GM15510 (cell line): ENCODE results near the gene DEXI.

Source experiments
- POLR2A ChIP-seq: IDR thresholded peaks from 3 replicates; pipeline ENCODE4 v1.6.1; 2011; ENCODE audit warnings: borderline replicate concordance; ENCODE audit not compliant: insufficient read length; ENCODE audit errors: extremely low read depth

The DEXI gene

GRCh38 chr16:10937068-10937859, 5.0 kb downstream of the DEXI start:
- TF ChIP-seq POLR2A, result no peak

- no peak for TF ChIP-seq POLR2A
Observed at GRCh38 chr16:10936272-10936984, 5.8 kb downstream of the DEXI start.

DNA sequence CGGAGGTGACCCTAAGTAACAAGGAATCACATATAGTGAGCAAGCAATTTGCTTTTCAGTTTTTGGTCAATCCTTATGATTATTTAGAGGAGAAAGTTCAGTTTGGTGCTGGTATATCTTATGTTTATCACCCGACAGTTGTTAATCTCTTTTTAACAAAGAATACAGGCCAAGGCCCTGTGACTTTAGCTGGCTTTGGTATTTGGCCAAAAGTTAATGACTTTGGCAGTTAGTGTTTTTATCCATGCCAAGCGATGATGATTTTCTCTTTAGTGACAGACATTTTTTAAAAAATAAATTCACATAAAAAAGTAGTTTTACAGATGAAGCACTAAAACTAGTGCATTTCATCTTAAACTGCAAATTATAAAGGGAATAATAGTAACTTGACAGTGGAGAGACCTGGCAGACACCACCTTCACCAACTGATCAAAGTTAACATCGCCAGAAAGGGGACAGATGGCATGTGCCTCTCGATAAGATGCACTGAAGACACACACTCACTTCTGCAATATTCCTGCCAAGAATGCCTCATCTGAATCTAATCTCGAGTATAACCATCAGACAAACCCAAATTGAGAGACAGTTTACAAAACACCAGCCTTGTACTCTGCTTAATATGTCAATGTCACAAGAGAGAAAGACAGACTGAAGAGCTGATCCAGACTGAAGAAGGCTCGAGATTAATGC, 6.9 kb downstream of the DEXI start:
- TF ChIP-seq POLR2A, result no peak

- no peak for TF ChIP-seq POLR2A
Observed at GRCh38 chr16:10934325-10935107, 7.8 kb downstream of the DEXI start.

GRCh38 chr16:10933865-10934264, 8.4 kb downstream of the DEXI start:
- no peak for TF ChIP-seq POLR2A

GRCh38 chr16:10932959-10933710, 9.1 kb downstream of the DEXI start:
- TF ChIP-seq POLR2A, result no peak

DNA sequence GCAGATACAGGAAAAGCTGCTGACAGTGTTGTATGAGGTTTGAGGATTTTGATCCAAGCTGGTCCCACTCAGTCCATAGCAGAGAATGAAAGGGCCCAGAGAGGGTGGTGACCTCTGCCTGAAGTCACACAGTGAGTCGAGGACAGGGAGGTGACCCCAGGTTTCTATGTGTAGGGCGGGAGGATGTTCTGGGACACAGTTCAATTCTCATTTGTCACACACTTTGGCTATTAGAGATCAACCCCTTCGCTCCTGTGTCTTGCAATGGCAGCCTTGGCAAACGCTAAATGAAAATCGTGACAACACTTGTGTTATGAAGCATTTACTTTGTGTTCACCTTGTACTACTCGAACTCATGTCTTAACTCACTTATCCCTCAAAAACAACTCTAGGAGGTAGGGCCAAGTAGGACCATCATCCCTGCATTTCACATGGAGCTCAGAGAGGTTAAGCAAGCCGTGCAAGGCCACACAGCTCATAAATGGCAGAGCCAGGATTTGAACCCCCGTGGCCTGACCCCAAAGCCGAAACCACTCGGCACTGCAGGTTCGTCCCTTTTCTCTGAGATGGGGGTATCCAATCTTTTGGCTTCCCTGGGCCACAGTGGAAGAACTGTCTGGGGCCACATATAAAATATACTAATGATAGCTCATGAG, 10.2 kb downstream of the DEXI start:
- TF ChIP-seq POLR2A, result no peak

DNA sequence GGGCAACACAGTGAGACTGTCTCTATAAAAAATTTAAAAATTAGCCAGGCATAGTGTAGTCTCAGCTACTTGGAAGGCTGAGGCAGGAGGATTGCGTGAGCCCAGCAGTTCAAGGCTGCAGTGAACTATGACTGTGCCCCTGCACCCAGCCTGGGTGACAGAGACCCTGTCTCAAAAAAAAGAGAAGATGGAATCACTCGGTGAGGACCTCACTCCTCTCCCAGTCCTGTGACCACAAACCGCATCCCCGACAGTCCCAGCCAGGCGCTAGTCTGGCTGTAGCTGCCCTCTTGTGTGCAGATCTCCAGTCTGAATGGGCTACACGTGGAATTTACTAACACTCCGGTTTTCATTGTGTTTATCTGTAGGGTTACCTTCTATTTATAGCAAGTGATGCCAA, 11.1 kb downstream of the DEXI start:
- no peak for TF ChIP-seq POLR2A

DNA sequence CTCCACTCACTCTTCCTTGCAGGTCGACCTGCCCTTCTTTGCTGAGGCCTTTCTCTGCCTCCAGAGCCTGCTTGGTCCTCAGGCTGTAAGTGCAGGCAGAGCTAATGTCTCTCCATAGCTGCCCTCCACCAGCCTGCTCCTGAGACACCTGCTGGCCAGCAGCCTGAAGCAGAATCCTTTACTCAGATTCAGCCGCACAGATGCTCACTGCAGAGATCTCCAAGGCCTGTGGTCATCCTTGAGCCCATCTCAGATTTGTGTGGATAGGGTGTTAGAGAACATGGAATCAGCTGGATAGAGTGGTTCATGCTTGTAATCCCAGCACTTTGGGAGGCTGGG, 11.5 kb downstream of the DEXI start:
- TF ChIP-seq POLR2A, result no peak

DNA sequence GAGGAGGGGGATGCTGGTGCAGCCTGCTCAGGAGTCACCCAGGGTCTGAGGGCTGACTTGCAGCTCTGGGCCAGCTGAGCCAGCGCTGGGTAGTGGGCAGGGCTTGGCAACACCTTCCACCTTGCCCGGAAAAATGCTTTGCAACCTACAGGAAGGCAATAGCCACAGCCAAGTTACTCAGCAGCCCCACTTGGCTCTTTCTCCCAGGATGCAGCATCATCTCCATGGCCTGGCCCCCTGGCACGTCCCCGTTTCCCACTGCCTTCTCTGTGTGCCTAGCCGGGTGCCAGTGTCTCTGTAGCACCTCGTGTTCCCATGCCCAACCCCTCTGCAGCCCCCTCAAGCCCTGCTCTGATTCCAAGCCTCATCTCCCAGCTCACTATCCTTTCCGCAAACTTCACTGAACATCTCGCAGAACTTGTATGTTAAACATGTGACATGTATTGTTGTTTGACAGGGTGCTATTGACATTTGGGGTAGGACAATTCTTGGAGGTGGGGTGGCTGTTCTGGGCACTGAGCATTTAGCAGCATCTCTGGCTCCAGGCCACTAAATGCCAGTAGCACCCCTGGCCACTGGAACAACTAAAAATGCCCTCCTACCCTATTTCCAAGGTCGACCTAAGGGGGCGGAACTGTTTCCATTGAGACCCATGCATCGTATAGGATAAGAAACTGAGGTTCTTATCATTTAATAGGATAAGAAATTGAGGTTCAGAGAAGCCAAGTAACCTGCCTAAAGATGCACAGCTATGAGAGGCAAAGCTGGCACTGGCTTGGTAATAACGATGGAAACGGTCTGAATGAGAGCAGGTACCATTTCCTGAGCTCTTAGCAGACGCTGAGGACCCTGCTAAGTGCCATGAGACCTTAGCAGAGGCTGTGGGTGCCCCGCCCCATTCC, 12.2 kb downstream of the DEXI start:
- peak; percentile 39 for TF ChIP-seq POLR2A

DNA sequence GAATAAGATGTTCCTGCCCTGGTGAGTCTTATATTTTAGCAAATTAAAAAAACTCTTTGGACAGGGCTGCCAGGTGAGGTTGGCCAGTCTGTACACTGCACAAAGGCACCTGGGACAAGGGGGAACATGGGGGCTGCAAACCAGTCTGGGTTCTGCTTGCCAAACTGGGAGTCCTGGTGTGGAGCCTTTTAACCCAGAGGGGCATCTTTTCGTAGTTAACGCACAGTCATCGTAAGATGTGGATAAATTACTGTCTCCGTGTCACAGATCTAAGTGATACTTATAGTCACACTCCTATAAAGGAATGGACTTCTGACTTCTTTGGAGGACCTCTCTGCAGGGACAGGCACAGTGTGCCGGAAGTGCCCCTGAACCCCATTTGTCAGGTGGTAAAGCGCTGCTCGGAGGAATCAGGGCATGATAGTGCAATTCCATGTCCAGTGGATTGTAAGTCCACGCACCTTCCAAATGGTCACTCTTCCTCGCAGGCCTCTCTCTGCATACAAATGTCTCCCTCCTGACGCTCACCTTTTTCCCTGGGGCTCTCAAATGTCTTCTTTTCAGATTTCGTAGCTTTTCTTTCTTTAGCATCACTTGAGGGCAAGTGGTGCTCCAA, 14.7 kb downstream of the DEXI start:
- peak; percentile 47 for TF ChIP-seq POLR2A

- no peak for TF ChIP-seq POLR2A
Observed at GRCh38 chr16:10926867-10927266, 15.4 kb downstream of the DEXI start.
